ENCODE results near the gene PTPRU.

PTPRU gene

GRCh38 chr1:29371332-29371731 is 135.0 kb downstream of the PTPRU start:
- DNase-seq, result no peak

- no peak for DNase-seq
These were observed 135.8 kb downstream of the PTPRU start for GRCh38 chr1:29372108-29372507.
